HG02763 (cell line): ENCODE measurements around the gene POLR3F.
"Not testable (repeated sequence)": the region's sequence is repeated elsewhere in the genome, so short reads cannot be mapped to it uniquely, and the experiment has no call there.

Experiments used
- ATAC-seq: cut with Tn5 transposase; IDR thresholded peaks from one replicate; pipeline ENCODE4 v1.9.1; 2021; ENCODE audit warnings: mild to moderate bottlenecking, moderate library complexity; ENCODE audit not compliant: unreplicated experiment

The POLR3F gene

DNA sequence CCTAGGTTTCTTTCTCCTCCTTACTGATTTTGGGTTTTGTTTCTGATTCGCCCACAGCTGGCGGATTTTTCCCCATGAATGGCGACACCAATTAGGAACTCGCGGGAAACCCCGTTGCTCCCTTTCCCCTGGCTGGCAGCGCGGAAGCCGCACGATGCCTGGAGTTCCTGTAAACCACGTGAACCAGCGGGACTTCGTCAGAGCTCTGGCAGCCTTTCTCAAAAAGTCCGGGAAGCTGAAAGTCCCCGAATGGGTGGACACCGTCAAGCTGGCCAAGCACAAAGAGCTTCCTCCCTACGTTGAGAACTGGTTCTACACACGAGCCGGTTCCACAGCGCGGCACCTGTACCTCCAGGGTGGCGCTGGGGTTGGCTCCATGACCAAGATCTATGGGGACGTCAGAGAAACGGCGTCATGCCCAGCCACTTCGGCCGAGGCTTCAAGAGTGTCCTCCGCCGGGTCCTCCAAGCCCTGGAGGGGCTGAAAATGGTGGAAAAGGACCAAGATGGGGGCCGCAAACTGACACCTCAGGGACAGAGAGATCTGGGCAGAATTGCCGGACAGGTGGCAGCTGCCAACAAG lies 37.4 kb downstream of the POLR3F start:
- no peak for ATAC-seq

DNA sequence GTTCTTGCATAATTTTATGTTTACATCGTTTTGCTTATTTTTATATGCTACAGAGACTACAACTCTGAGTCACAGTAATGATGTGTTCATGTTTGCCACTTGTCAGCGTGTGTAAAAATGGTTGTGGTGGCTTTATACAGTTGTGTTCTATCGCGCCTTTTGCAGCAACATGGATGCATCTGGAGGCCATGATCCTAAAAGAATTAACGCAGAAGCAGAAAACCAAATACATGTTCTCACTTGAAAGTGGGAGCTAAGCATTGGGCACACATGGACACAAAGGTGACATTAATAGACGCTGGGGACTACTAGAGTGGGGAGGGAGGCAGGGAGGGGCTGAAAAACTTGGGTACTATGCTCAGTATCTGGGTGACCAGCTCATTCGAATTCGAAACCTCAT lies 39.6 kb downstream of the POLR3F start:
- ATAC-seq, result no peak

DNA sequence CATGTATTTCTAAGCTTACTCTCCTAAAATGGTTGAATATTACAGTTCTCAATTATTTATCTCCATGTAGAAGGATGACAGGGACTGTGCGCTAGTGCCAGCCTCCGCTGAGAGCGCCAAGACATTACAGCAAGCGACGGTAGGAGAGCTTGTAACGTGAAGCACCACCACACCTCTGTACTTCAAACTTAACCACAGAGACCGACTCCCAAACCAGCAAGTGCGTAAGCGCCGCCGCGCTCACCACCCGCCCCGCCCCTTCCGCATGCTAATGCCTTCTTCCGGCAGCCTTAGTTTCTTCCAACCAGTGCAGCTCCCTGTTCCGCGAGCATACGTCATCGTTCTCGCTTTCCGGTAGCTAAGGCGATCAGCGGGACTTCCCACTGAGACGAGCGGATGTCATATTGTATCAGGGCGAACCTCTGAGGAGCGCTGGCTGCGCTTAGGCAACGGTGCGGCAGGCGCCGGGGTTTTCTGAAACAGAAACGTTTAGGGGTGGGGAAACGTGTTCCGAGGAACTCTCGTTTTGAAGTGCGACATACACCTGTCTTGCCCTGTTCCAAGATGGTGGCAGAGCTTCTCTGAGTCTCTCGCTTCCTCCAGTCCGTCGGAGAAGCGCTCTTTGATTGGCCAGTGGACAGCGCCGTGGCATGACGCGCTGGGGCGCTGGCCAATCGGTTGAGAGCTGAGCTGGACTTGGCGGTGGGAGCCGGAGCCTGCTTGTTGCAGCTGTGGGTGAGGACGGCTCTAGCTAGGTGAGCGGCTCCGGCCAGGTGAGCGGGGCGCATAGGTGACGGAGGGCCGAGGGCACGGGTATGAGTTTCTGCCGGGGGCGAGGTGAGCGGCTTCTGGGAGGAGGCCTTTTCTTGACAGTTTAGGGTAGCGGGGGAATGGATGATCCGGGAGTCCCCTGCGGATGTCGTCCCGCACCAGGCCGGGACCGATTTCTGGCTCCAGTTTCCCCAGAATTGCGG lies 40.3 kb downstream of the POLR3F start, which contains the start of gene SEC23B:
SEC23B (plus strand) TSS at position 723 of the 974 bp plus-strand sequence. CDS start 2,896 bp downstream, outside the sequence.
- ATAC-seq, result peak; percentile 97

DNA sequence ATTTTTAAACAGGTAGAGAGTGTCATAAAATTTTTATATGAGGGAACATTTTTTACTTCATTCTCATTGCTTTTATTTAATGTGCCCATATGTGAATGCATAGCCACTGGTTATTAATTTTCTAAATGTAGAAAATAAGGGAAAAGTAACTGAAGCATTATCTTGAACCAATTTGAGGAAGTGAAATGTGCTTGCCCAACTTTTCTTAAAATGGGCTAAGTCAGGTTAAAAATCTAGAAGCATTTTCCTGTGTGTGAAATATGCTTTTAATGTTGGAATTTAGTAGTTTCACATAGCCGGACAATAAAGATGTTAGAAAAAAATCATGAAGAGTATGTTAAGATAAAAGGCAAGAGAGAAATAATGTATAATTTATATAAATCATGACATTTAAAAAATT lies 44.4 kb downstream of the POLR3F start:
- no peak for ATAC-seq

GRCh38 chr20:18513208-18513607 lies 46.0 kb downstream of the POLR3F start:
- ATAC-seq, result no peak

DNA sequence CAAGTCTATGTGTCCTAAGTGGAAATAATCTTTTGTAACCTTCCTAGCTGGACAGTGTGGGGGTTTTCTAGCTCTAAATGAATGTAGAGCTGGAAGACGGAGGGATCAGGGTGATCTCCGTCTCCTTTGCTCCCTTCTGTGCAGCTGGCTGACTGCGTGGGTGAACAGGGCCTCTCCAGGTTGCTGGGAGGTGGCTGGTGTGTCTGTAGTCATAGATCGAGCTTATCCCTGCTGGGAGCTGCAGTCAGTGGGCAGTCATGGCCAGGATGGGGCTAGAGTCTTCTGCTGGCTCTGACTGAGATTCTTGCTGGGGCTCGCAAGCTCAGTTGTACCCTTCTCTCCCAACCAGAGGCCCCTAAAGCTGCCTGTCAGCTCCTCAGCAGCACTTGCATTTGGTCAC lies 46.9 kb downstream of the POLR3F start:
- ATAC-seq, result no peak

DNA sequence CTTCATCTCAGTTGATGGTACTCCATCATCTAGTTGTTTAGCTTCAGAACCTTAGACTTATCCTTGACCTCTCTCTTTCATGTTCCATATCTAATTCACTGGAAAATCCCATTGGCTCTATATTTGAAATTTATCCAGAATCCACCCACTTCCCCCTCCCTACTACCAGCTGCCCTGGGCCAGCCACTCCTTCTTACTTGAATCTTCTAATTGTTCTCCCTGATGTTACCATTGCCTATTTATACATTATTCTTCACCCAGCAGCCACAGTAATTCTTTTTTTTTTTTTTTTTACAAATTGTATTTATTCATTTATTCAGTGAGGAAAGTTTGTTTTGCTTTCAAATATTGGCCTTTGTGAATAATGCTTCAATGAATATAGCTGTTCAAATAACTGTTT lies 48.8 kb downstream of the POLR3F start:
- ATAC-seq, result no peak

DNA sequence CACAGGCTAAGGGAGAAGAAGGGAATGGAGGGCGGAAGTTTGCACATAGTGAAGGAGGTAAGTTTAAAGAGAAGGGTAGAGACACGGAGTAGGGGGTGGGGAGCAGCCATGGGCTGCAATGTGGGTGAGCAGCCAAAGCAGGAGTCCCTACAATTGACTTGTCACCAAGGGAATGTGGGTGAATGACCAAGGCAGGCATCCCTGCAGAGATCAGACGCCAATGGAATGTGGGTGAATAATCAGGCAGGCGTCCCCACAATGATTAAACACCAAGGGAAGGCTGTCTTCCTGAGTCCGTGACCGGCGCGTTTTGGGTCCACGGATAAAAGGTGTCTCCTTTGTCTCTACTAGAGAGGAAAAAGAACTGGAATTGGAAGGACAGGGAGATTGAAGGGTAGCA lies 54.9 kb downstream of the POLR3F start:
- ATAC-seq, result not testable (repeated sequence)

DNA sequence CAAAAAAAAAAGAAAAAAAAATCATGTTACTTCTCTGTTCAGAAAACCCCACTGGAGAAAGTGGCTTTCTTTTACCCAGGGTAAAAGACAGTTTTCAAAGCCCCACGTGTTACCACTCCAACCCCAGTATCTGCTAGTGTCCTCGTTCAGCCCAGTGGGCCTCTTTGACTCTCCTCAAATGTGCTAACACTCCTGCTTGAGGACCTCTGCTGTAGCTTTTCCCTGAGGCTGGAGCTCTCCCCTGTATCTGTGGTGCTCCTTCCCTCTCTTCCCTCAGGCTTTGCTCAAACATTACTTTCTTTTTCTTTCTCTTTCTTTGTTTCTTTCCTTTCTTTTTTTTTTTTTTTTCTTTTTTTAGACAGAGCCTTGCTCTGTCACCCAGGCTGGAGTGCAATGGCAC lies 55.9 kb downstream of the POLR3F start:
- ATAC-seq, result no peak

- no peak for ATAC-seq
These were observed 57.5 kb downstream of the POLR3F start for GRCh38 chr20:18524646-18525045.

- ATAC-seq, result not testable (repeated sequence)
These were observed 59.6 kb downstream of the POLR3F start for GRCh38 chr20:18526761-18527160.

DNA sequence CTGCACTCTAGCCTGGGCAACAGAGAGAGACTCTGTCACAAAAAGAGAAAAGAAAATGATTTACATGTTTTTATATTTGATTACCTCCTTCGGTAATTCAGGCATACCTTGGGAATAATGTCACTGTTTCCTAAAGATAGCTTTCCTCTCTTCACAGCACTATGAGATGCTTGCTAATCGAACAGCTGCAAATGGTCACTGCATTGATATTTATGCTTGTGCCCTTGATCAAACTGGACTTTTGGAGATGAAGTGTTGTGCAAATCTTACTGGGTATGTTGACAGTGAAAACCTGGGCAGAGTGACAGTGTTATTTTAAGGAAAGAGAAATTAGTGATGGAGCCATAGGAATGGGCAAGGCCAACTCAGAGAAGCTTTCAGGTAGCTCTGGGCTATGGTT lies 60.1 kb downstream of the POLR3F start:
- ATAC-seq, result no peak

DNA sequence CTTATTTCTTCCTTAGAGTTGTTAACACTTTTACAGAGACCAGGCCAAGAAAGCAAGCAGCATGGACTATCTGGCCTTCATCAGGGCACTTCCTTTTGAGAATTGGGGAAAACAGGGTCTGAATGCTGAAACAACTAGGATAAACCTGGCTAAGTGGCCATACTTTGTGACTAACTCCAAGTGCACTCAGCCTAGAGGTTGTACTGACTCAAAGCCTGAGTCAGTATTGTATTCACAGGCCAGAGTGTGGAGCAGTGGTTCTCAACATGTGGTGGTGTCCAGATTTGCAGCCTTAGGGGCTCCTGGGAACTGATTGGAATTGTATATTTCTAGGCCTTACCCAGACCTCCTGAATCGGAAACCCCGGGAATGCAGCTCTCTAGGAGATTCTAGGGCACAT lies 60.6 kb downstream of the POLR3F start:
- no peak for ATAC-seq

GRCh38 chr20:18529041-18529440 lies 61.9 kb downstream of the POLR3F start:
- ATAC-seq, result no peak

DNA sequence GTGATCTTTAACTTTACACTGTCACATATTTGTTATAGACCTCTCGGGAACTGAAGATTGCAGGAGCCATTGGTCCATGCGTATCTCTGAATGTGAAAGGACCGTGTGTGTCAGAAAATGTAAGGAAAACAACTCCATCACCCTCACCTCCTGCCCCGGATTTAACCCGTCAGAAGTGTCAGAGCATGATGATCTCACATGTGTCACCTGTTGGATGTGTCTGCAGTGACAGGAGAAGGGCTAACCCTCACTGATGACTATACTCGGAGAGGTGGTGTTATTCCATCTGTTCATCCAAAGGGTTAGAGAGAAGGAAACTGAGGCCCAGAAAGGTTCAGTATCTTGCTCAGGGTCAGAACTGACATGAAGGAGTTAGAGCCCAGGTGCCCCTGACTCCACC lies 65.4 kb downstream of the POLR3F start:
- no peak for ATAC-seq

GRCh38 chr20:18533491-18533890 lies 66.3 kb downstream of the POLR3F start:
- no peak for ATAC-seq

DNA sequence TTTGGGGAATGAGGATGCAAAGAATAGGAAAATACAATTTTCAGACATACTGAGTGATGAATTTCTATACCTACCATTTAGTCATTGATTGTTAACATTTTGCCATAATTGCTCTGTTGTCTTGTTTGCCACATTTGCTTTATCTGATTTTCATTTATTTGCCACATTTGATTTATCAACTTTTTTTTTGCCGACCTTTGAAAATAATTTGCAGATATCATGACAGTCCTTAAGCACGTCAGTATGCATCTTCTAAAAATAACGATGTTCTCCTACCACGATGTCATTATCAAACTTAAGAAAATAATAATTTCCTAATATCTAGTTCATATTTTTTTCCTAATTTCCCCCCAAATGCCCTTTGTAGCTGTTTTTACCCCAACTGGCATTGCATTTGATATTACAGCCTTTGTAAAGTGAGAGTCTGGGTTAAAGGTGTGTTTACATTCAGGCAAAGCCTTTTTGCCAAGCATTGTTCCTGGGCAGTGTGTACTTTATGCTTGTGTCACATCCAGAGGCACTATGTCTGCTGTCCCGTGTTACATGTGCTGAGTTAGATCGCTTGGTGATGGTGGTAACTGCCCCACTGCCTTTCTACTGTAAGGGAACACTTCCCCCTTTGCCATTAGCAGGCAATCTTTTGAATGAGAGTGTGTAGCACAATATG lies 66.9 kb downstream of the POLR3F start:
- no peak for ATAC-seq
